HG03342 (cell line): ENCODE data around the gene CXCL5.
"Not testable (repeated sequence)": the region's sequence is repeated elsewhere in the genome, so short reads cannot be mapped to it uniquely, and the experiment has no call there.

Experiments
- ATAC-seq: cut with Tn5 transposase; IDR thresholded peaks from one replicate; pipeline ENCODE4 v1.9.1; 2021; ENCODE audit warnings: mild to moderate bottlenecking, moderate library complexity; ENCODE audit not compliant: unreplicated experiment

The CXCL5 gene

GRCh38 chr4:74015126-74015780 is 16.8 kb upstream of the CXCL5 start:
- ATAC-seq: no peak

- no peak for ATAC-seq
Observed at GRCh38 chr4:74014332-74014731, 15.9 kb upstream of the CXCL5 start.

GRCh38 chr4:74013264-74013663 is 14.8 kb upstream of the CXCL5 start:
- ATAC-seq: no peak

GRCh38 chr4:74012130-74012529 is 13.7 kb upstream of the CXCL5 start:
- ATAC-seq: no peak

GRCh38 chr4:74009307-74009706 is 10.8 kb upstream of the CXCL5 start:
- no peak for ATAC-seq

- ATAC-seq: no peak
Observed at GRCh38 chr4:74006009-74006476, 7.6 kb upstream of the CXCL5 start.

- no peak for ATAC-seq
Observed at GRCh38 chr4:74005528-74005927, 7.1 kb upstream of the CXCL5 start.

- no peak for ATAC-seq
Observed at GRCh38 chr4:74004668-74005067, 6.2 kb upstream of the CXCL5 start.

- ATAC-seq: no peak
Observed at GRCh38 chr4:74000301-74000700, 1.8 kb upstream of the CXCL5 start.

GRCh38 chr4:73992050-73992449 is 6.4 kb downstream of the CXCL5 start:
- ATAC-seq: no peak

GRCh38 chr4:73991742-73992000 is 6.8 kb downstream of the CXCL5 start:
- no peak for ATAC-seq

GRCh38 chr4:73990988-73991741 is 7.3 kb downstream of the CXCL5 start:
- no peak for ATAC-seq

GRCh38 chr4:73989928-73990327 is 8.5 kb downstream of the CXCL5 start:
- ATAC-seq: no peak

- no peak for ATAC-seq
Observed at GRCh38 chr4:73989031-73989430, 9.4 kb downstream of the CXCL5 start.

GRCh38 chr4:73988061-73988460 is 10.4 kb downstream of the CXCL5 start, which contains the start of gene PPBP:
Gene PPBP, minus strand, starts transcription at chr4:73988190. Its CDS starts 87 bp downstream, at chr4:73988103.
- no peak for ATAC-seq

GRCh38 chr4:73985528-73985852 is 13.0 kb downstream of the CXCL5 start:
- no peak for ATAC-seq

GRCh38 chr4:73984736-73985527 is 13.5 kb downstream of the CXCL5 start:
- ATAC-seq: no peak

- ATAC-seq: not testable (repeated sequence)
Observed at GRCh38 chr4:73981175-73981574, 17.3 kb downstream of the CXCL5 start.

GRCh38 chr4:73979407-73979957 is 19.0 kb downstream of the CXCL5 start:
- ATAC-seq: no peak

GRCh38 chr4:73978886-73979285 is 19.6 kb downstream of the CXCL5 start:
- no peak for ATAC-seq

- ATAC-seq: no peak
Observed at GRCh38 chr4:73976716-73977115, 21.8 kb downstream of the CXCL5 start.

GRCh38 chr4:73976217-73976616 is 22.3 kb downstream of the CXCL5 start:
- no peak for ATAC-seq
